ENCODE results near the gene CPLX4. TPM values are rescaled to one million over a fixed set of nuclear protein-coding genes. Genes with fewer than 3 reads are reported as not detected.

Gene CPLX4
- total RNA-seq, 4 donors from 2014 or later: not detected

- WGBS: 34% methylated on average over 18 of the region's 18 CpGs
- Histone ChIP-seq H3K4me3 (no peak overlapping the region), H3K27ac (no peak overlapping the region), H3K27me3 (peaks cover 93% of the 10 kb centered on the region), H3K36me3 (no peaks in the 10 kb centered on the region), H3K9me3 (no peaks in the 10 kb centered on the region), H3K4me1 (peaks cover 22% of the 10 kb centered on the region)
- DNase-seq (ENCODE audit: low spot score in 2 of 2): no peak
- no peak for TF ChIP-seq POLR2AphosphoS5 (IDR thresholded peaks at IDR 0.05)
- no peak for TF ChIP-seq EP300 (IDR thresholded peaks at IDR 0.05)
- TF ChIP-seq CTCF (IDR thresholded peaks at IDR 0.05): no peak
- TF ChIP-seq POLR2A (IDR thresholded peaks at IDR 0.05): no peak
Observed at GRCh38 chr18:59274533-59274928, 43.9 kb downstream of the CPLX4 start.

- Histone ChIP-seq H3K4me3 (peak overlapping the region; percentile 47), H3K9me3 (no peaks in the 10 kb centered on the region), H3K27ac (no peak overlapping the region), H3K4me1 (peaks cover 27% of the 10 kb centered on the region), H3K36me3 (no peaks in the 10 kb centered on the region), H3K27me3 (peaks cover 94% of the 10 kb centered on the region)
- TF ChIP-seq CTCF (IDR thresholded peaks at IDR 0.05) (no peak), POLR2A (IDR thresholded peaks at IDR 0.05) (no peak), EP300 (IDR thresholded peaks at IDR 0.05) (no peak), POLR2AphosphoS5 (IDR thresholded peaks at IDR 0.05) (no peak)
- WGBS: 14% methylated on average over 36 of the region's 48 CpGs
- no peak for DNase-seq (ENCODE audit: low spot score in 2 of 2)
Observed at GRCh38 chr18:59273759-59274532, 44.5 kb downstream of the CPLX4 start.

- WGBS: 3% methylated on average over 42 of the region's 88 CpGs
- H3K4me1 ChIP-seq: peaks cover 36% of the 10 kb centered on the region
- no peak within 1 kb of the TSS for H3K27ac ChIP-seq
- TF ChIP-seq POLR2AphosphoS5 (IDR thresholded peaks at IDR 0.05): no peak
- TF ChIP-seq POLR2A (IDR thresholded peaks at IDR 0.05): no peak
- no peak for TF ChIP-seq EP300 (IDR thresholded peaks at IDR 0.05)
- no peak for TF ChIP-seq CTCF (IDR thresholded peaks at IDR 0.05)
- DNase-seq (ENCODE audit: low spot score in 2 of 2): peak in 1 of 2 donors; percentile 73
- H3K27me3 ChIP-seq: peaks cover 94% of the 10 kb centered on the region
- H3K9me3 ChIP-seq: no peaks in the 10 kb centered on the region
- H3K4me3 ChIP-seq: peak within 1 kb of the TSS; percentile 47
- H3K36me3 ChIP-seq: no peaks in the 10 kb centered on the region
Observed at GRCh38 chr18:59272891-59273758, 45.3 kb downstream of the CPLX4 start, which contains the start of gene RAX. Gene RAX, minus strand, starts transcription at chr18:59273454. Its CDS starts 248 bp downstream, at chr18:59273206.

GRCh38 chr18:59272221-59272888, 46.1 kb downstream of the CPLX4 start:
- TF ChIP-seq CTCF (IDR thresholded peaks at IDR 0.05) (no peak), POLR2AphosphoS5 (IDR thresholded peaks at IDR 0.05) (no peak), EP300 (IDR thresholded peaks at IDR 0.05) (no peak), POLR2A (IDR thresholded peaks at IDR 0.05) (no peak)
- no peak for DNase-seq (ENCODE audit: low spot score in 2 of 2)
- Histone ChIP-seq H3K4me1 (peaks cover 43% of the 10 kb centered on the region), H3K9me3 (no peaks in the 10 kb centered on the region), H3K4me3 (peak overlapping the region; percentile 47), H3K27ac (no peak overlapping the region), H3K27me3 (peaks cover 99% of the 10 kb centered on the region), H3K36me3 (no peaks in the 10 kb centered on the region)
- 4% methylated on average over 6 of the region's 52 CpGs for WGBS
